ENCODE results near the gene BRIP1.

GRCh38 chr17:61757168-61757567 is 106.2 kb downstream of the BRIP1 start:
- TF ChIP-seq MAX (IDR thresholded peaks at IDR 0.05) (no peak), YY1 (IDR thresholded peaks at IDR 0.05; ENCODE audit: low read depth) (no peak), FOXM1 (IDR thresholded peaks at IDR 0.05; ENCODE audit: borderline replicate concordance, low read depth) (no peak), TEAD4 (IDR thresholded peaks at IDR 0.05) (no peak), EGR1 (IDR thresholded peaks at IDR 0.05) (no peak)
